Right atrium auricular region (tissue), 2 donors: ENCODE data around the gene CACNA2D2. TPM values are rescaled to one million over a fixed set of nuclear protein-coding genes. Genes with fewer than 3 reads are reported as not detected.

Experiments
- DNase-seq: peaks from one replicate; pipeline ENCODE4 v3.0.0-alpha.2; 2019; ENCODE audit warnings: low spot score
- H3K27ac ChIP-seq, 2 donors: fragments of 200-600 bp; sonication (generic); 1 replicate in 1 of 2; 2 replicates in 1 of 2; pipeline ENCODE4 v1.5.1; 2016 to 2019
- H3K27me3 ChIP-seq, 2 donors: fragments of 200-600 bp; sonication (generic); one replicate each; pipeline versions ENCODE4 v1.5.1 to v1.6.0; 2017 to 2019
- H3K36me3 ChIP-seq: fragments of 200-600 bp; sonication (generic); one replicate; pipeline ENCODE4 v1.5.1; 2016
- H3K4me1 ChIP-seq, 2 donors: fragments of 200-600 bp; sonication (generic); one replicate each; pipeline versions ENCODE4 v1.5.1 to v1.6.0; 2017 to 2019
- H3K4me3 ChIP-seq, 2 donors: fragments of 200-600 bp; sonication (generic); 1 replicate in 1 of 2; 2 replicates in 1 of 2; pipeline ENCODE4 v1.5.1; 2017 to 2019; ENCODE audit warnings: mild to moderate bottlenecking in 1 of 2, moderate library complexity in 1 of 2
- H3K9me3 ChIP-seq, 2 donors: fragments of 200-600 bp; sonication (generic); one replicate each; pipeline ENCODE4 v1.5.1; 2019
- total RNA-seq, 2 donors: library from RNA; depleted of rRNA; stranded (reverse); fragments of >200 nt; gene quantifications; one replicate each; pipeline ENCODE4 v1.1.0, GENCODE V29; 2016
- TF ChIP-seq, protein P1 (sequence below), 2 donors: fragments of 200-600 bp; sonication (generic); IDR thresholded peaks; one replicate each; pipeline ENCODE4 v1.5.1; 2019; ENCODE audit warnings: antibody characterized with exemption in 2 of 2

CACNA2D2 gene
- total RNA-seq, 2 donors from 2014 or later, result 3.7 to 6.2 TPM

GRCh38 chr3:50549226-50549625, 45.8 kb upstream of the CACNA2D2 start:
- TF ChIP-seq, protein P1, sequence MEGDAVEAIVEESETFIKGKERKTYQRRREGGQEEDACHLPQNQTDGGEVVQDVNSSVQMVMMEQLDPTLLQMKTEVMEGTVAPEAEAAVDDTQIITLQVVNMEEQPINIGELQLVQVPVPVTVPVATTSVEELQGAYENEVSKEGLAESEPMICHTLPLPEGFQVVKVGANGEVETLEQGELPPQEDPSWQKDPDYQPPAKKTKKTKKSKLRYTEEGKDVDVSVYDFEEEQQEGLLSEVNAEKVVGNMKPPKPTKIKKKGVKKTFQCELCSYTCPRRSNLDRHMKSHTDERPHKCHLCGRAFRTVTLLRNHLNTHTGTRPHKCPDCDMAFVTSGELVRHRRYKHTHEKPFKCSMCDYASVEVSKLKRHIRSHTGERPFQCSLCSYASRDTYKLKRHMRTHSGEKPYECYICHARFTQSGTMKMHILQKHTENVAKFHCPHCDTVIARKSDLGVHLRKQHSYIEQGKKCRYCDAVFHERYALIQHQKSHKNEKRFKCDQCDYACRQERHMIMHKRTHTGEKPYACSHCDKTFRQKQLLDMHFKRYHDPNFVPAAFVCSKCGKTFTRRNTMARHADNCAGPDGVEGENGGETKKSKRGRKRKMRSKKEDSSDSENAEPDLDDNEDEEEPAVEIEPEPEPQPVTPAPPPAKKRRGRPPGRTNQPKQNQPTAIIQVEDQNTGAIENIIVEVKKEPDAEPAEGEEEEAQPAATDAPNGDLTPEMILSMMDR (IDR thresholded peaks at IDR 0.05), result no peak
- Histone ChIP-seq H3K36me3 (no peaks in the 10 kb centered on the region), H3K4me3 (no peak overlapping the region), H3K4me1 (no peaks in the 10 kb centered on the region), H3K27me3 (no peaks in the 10 kb centered on the region), H3K9me3 (no peaks in the 10 kb centered on the region), H3K27ac (no peak overlapping the region)
- no peak for DNase-seq

DNA sequence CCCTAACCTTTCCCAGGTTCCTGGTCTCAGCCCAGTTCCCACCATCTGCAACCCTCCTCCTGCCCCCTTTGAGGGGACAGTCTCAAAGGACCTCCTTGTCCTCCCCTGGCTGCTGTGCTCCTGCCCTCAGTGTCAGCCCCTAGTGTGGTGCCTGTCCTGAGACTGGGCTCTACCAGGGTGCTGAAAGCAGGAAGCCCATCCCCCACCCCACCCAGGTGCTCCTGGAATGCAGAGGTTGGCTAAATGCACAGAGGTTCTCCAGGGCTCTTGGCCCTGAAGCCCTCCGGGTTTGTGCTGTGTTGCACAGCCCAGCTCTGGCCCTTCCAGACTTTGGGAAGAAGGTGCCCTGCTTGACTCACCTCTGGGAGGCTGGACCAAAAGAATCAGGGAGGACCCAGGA, 42.3 kb upstream of the CACNA2D2 start:
- DNase-seq, result no peak
- TF ChIP-seq, protein P1 (IDR thresholded peaks at IDR 0.05), result no peak
- no peaks in the 10 kb centered on the region for H3K36me3 ChIP-seq
- H3K27ac ChIP-seq, result no peak overlapping the region
- H3K4me1 ChIP-seq, result no peaks in the 10 kb centered on the region
- no peaks in the 10 kb centered on the region for H3K27me3 ChIP-seq
- H3K9me3 ChIP-seq, result no peaks in the 10 kb centered on the region
- H3K4me3 ChIP-seq, result no peak overlapping the region

- TF ChIP-seq, protein P1 (IDR thresholded peaks at IDR 0.05), result peak; percentile 79 to 94
- Histone ChIP-seq H3K27me3 (no peaks in the 10 kb centered on the region), H3K4me3 (no peak overlapping the region), H3K36me3 (no peaks in the 10 kb centered on the region), H3K9me3 (no peaks in the 10 kb centered on the region), H3K4me1 (no peaks in the 10 kb centered on the region), H3K27ac (no peak overlapping the region)
- DNase-seq, result peak; percentile 82
Measured at GRCh38 chr3:50542177-50543034, 39.0 kb upstream of the CACNA2D2 start.

DNA sequence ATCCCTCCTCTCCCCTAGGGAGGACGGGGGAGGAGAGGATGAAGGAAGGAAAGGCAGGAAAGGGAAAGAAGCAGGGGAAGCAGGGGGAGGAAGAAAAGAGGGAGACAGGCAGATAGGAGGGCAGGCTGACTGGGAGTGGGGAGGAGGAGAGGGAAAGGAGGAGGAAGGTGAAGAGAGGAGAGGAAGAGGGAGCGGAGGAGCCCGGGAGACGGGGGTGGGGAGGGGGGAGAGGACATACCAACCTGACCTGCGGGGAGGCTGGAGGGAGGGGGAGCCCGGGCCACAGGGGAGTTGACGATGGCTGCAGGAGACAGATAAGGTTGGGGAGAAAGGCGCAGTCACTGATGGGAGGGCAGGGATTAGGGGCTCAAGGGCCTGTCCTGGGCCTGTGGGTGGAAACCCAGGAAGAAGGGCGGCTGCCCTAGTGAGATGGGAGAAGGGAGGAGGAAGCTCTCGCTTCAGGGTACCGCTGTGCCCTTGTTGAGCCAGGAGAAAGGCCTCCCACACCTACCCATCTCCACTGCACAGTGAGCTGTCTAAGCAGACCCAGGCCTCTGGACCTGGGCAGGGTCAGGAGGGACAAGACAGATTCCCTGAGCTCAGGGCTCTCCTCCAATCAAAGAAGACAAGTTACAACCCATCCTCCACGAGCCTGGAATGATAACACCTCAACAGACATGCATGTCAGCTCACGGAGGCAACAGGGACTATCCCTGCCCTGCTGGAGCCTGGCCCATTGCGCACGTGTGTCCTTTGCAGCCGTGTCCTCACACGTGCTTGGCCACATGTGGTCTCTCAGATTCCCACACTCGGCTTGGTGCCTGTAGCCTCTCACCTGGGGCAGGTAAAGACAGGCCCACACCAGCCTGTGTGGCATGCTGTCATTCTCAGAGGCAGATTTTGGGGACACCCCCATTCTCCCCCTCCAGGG, 36.2 kb upstream of the CACNA2D2 start:
- Histone ChIP-seq H3K36me3 (no peaks in the 10 kb centered on the region), H3K27ac (no peak overlapping the region), H3K9me3 (no peaks in the 10 kb centered on the region), H3K4me1 (no peaks in the 10 kb centered on the region), H3K4me3 (no peak overlapping the region), H3K27me3 (no peaks in the 10 kb centered on the region)
- TF ChIP-seq, protein P1 (IDR thresholded peaks at IDR 0.05), result no peak
- no peak for DNase-seq

DNA sequence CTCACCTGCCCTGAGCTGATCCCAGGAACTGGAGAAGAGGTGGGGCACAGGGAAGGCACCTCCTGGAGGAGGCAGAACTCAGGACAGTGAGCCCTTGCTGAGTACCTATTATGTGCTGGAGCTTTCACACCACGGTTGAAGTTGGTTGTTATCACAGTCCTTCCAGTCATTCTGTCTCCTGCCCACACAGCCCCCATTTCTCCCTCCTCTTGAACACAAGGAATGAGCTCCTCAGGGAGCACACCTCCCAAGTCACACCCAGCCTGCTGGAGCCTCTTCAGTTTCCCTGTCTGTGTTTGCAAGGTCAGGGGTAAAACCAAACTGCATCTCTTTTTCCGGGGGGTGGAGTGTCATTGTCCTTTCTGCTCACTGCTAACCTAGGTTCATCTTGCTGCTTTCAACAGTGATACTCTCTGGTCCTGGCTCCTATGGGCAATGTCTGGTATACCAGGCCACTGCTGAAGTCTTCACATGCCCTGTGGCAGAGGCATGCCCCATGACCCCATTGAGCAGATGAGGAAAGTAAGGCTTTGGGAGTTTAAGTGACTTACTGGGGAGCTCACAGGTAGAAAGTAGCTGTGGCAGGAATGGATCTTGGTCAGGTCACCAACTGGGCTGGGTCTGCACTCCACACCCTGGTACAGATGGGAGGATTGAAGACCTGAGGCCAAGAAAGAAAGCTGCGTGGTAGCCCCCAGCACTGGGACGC, 34.1 kb upstream of the CACNA2D2 start:
- Histone ChIP-seq H3K4me3 (no peak overlapping the region), H3K27ac (no peak overlapping the region), H3K27me3 (no peaks in the 10 kb centered on the region), H3K4me1 (no peaks in the 10 kb centered on the region), H3K36me3 (no peaks in the 10 kb centered on the region), H3K9me3 (no peaks in the 10 kb centered on the region)
- no peak for DNase-seq
- TF ChIP-seq, protein P1 (IDR thresholded peaks at IDR 0.05), result no peak
